GM18498 (cell line): ENCODE data around the gene RASSF4.
A peak's percentile ranks its signal among the peaks of the same experiment; 100 is the strongest.

Experiments
- ATAC-seq: cut with Tn5 transposase; IDR thresholded peaks from one replicate; pipeline ENCODE4 v1.9.1; 2021; ENCODE audit warnings: mild to moderate bottlenecking, moderate library complexity; ENCODE audit not compliant: unreplicated experiment

RASSF4 gene

DNA sequence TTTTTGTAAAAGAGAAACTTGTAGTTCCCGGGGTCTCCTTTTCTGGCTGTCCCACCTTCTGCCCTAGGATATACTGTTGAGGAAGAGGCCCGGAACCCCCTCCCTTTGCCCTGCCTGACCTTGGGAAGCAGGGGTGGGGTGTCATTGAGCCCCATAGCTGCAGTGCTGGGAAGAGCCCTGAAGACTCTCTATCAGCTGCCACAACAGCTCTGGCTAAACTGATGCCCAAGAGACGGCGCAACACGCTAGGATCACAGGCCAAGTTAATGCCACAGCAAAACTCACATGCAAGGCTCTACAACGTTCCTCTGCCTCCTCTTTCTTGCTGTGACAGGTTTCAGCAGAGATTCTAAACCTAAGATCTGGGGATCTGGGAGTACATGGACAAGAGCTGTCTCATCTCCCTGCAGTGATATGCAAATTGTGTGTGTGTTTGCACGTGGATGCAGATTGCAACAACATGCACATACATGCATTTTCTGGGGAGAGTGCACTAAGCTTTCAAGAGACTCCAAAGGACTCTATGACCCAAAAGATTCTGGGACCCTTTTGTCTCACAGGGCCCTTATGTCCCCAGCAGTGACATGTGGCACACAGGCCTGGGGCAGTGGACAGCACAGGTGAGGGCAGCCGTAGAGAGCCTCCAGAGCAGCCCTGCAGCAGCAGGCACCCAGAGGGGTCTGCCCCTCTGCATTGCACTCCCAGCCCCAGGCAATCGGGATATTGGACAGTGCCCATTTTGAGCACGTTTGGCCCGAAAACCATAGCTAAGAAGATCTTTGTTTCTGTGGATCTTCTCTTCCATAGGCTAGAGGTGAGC lies 2.5 kb downstream of the RASSF4 start:
- ATAC-seq = no peak

DNA sequence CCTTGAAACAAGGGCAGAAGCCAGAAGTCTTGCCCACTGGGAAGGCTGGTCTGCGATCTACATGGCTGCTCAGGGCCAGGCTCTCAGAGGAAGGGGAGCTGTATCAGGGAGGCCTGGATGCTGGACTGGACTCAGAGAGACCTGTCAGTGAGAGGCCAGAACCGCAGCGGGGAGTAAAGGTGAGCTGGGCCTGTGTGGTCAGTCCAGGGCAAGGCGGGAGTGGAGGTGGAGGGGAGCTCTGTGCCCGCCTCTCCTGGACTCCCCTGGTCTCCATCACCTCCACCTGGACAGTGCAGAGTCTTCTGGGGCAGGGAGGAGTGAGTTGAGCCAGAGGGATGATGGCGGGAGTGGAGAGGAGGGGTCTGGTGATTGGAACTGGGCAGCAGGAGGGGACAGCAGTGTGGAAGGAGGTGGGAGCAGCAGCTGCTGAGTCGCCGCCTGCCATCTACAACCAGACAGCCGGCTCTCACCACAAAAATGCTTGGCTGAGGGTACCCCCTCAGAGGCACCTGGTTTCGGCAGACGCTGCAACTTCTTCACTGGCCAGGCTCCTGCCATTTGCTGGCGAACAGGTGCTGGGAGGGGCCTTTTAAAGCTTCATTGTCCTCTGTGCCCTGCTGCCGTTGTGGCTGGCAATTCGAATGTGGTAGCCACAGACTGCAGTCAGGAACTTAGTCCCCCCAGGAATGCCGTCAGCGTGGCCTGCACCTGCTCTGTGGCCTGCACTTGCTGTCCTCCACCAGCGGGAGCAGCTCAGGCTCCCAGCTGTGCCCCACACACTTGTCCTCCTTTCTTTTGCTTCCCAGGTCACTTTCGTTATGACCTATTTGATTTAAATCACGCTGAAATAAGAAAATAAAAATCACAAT lies 3.5 kb downstream of the RASSF4 start:
- no peak for ATAC-seq

DNA sequence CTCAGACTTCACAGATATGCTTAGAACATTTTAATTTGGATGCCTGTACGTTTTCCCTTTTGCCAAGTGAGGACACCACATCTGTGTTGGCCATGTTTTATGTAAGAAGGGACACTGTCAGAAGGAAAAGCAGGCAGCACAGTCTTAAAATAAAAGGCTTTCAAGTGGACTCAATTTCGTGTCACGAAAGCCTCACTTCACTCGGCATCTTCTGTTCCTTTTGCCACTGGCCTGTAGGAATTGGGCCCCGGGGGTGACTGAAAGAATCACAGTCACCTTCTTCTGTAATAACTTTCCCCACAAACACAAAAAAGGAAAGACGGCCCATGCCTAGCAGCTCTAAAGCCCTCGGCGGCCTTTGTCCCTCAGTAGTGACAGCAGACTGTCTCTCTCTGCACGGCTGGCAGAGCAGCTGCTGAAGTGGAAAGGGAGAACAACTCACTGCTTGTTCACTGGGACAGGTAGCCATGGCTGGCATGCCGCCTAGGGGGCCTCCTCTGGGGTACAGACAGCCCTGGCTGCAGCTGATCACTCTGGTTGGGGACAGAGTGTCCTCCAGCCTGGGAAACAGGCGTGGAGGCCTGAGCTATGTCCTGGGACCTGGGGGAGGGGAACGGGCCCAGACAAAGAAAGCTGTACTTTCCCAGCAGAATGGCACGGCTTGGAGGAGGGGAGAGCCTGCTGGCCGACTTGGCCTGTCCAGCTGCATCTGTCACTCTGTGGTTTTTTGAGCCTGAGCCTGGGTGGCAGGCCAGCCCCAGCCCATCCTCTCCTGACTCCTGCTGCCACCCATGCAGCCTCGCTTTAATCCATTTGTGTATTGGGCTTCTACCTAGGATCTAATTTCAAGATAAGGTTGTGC lies 4.4 kb downstream of the RASSF4 start:
- no peak for ATAC-seq

DNA sequence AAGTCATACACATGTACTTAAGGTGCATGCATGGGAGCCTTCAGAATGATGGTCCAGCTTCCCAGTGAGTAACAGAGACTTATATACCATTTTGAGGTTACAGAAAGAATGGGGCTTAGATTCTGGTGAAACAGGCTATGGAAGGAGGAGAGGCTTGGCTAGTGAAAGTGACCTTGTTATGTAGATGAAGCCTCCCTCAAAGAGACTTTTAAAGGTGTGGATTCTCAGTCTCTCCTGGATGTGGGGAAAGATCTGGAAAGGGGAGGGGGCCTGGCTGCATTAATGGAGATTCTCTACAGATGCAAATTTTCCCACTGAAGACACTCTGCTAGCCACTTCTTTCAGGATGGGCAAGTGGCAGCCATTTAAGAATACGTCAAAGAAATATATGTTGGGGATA lies 5.5 kb downstream of the RASSF4 start:
- no peak for ATAC-seq

DNA sequence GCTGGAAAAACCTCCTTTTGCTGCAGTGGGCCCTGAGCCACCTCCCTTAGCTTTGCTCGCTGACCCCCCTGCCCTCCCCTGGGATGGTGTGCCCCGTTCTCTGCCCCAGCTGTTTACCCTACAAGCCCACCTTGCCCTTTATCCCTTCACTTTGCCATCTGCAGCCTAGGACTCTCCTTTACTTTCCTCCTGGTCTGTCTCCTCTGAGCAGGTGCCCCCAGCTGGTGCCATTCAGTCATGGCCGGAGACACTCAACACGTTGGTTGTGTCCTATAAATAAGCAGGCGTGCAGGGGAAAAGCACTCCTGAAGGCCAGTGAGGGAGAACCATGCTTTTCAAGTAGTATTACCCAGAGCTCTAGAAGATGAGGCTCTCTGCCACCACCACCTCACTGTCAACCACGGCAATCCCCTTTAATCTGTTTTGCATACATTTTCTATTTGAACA lies 6.1 kb downstream of the RASSF4 start:
- peak; percentile 37 for ATAC-seq

DNA sequence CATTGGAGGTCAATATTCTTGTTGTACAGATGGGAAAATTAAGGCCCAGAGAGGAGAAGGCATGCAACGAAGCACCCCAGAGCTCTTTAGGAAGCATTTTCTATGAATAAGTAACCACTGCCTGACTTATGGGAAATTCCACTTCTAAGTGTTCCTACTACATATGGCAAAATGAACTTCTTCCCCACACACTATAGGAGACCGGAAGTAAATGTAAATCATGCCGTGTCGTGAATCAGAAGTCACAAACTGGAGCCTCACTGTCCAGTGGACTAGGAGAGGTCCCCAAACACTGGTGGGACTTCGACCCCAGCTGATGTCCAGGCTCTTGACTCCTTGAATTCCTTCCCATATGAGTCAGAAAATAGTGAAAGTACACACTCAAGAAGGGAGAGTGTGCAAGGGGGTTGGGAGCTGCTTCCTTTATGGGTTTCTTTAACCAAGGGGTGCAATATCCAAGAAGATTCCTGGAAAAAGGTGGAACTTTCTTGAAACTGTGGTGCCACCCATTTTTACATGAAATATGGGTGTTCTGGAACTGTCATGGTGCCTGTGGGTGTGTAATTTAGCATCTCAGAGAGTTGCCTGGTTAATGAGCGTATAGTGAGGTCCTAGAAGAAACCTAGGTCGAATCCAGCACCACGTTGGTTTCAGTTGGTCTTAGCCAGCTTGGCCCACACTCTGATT lies 6.7 kb downstream of the RASSF4 start:
- peak; percentile 35 for ATAC-seq

DNA sequence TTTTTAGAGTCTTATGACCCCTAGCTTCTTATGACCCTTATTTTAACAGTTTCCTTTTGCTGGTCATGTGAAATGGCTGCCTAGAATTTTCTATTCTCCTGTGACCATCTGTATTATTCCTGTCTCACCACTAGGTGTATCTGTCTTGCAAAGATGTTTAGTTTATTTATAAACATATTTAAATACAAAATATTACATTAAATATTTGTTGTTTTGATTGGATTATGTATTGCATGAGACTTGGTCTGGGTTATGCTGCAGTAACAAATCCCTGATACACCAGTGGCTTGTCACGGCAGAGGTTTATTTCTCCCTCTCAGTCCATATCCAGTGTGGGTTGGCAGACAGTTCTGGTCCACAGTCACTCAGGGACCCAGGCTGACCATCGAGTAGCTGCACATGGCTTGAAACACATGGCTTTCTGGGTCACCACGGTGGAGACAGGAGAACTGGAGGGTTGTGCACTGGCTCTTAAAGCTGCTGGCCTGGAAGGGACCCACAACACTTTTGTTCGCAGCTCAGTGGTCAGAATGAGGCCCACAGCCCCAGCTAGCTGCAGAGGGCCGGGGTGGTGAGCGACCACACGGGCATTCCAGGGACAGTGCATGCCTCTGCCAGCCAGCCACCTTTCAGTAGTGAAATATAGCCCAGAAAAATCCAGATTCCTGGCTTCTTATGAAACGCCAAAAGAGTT lies 7.4 kb downstream of the RASSF4 start:
- ATAC-seq = no peak

DNA sequence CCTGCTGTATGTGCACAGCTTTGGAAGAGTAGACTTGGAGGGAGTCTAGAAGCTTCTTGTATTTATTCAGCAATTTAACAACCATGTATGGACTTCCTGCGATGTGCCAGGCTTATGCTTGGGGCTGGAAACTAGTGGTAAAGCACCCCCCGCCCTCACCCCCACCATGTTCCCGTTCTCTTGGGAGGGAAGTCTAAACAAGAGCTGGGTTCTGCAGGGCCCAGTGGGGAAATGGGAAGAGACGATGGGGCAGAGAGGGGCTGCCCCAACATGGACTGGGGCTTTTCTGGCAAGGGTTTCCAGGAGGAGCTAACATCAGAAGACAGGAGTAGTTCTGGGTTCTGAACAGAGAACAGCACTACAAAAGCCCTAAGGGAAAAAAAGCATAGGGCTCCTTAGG lies 8.0 kb downstream of the RASSF4 start:
- ATAC-seq = no peak

DNA sequence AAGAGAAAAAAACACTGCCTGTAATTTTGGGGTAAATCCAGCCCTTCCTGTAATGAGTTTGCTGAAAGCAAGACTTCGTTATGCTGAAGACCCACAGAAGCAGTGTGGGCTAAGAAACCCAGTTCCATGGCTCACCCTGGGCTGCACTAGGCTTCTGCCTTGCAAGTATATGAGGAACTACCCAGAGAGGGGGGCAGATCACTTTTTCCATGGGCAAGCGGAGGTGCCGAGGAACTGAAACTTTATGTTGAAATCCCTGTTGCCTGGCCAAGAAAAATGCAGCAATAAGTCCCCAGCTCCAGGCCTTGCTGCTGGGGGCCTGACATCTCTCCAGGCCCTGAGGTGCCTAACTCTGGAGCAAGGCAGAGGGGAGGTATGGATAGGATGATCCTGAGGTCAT lies 8.5 kb downstream of the RASSF4 start:
- no peak for ATAC-seq

DNA sequence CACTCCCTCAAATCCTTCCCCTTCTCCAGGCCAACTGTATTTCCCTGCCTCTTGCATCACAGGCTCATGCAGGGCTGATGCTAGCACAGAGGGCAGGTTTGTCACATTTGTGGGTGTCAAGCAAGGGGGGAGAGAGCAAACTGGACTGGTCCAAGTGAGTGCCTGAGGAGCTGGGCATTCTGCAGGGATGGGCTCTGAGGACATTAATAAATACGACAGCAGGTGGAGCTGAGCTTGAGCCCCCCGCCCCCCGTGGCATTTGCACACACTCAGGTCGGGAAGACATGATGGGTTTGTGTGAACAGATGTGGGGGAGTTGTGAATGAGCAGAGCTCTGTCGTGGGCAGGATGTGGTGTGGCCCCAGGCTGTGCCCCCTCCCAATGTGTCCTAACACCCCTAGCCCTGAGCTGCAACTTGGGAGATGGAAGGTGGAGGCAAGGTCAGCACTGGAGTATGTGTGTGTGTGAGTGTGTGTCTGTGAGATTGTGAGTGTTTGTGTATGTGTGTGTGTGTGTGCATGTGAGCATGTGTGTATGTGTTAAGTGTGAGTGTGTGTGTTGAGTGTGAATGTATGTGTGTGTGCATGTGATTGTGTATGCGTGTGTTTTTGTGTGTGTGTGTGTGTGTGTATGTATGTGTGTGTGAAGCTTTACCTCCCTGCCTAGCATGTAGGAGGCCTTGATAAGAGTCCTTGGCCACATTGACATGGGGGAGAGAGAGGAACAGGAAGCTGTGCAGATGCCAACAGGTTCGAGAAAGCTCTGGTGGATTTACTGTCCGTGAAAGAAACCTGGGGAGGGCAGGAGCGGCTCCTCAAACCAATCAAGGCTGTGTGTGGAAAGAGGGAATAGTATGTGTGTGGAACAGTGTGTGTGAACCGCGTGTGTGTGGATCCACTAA lies 9.1 kb downstream of the RASSF4 start:
- ATAC-seq = no peak

DNA sequence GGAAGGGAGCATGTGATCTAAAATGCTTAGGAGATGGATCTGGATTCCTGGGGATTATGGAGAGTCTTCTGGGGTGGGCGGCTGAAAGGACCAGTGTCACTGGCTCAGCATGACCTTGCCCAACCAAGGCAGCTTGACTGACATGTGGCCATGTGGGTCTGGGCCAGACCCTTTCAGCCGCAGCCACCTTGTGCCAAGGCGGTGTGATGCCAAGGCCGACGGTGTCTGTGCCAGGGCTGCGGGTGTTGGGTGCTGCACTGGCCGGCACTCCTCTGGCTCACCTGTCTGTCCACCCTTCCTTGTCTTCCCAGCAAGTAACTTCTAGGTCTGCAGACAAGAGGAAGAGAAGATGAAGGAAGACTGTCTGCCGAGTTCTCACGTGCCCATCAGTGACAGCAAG lies 10.3 kb downstream of the RASSF4 start:
- ATAC-seq = no peak

DNA sequence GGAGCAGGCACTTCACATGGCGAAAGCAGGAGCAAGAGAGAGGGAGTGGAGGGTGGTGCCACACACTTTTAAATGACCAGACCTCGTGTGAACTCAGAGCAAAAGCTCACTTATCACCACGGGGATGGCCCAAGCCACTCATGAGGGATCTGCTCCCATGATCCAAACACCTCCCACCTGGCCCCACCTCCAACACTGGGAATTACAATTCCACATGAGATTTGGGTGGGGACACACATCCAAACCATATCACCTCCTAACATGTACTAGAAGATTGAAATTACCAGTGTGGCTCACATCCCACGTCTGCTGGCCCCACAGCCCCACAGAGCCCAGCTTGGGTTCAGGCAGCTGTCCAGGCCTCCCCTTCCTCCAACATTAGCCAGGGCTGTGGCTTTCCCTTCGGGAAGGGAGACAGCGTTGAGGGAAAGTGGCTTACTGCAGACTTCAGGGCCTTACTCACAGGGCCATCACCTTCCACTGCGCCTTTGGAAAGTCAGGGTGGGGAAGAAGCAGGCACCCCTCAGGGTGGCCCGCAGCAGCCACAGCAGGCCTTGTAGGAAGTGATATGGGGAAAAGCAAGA lies 11.3 kb downstream of the RASSF4 start:
- ATAC-seq = no peak

DNA sequence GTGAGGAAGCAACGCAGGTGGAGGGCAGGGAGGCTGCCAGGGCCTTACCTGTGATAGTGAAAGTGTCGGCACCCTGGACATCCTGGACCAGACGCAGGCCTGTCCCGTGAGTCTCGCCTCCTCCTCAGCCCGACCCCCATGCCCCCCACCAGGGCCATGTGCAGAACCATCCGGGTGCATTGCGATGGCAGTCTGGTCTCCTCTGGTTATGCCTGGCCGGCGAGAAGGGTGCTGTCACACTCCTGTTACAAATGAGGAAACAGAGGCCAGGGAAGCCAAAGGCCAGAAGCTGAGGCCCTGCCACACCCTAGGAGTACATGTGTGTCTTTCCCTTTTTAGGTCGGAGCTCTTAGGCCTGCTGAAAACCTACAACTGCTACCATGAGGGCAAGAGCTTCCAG lies 11.8 kb downstream of the RASSF4 start:
- no peak for ATAC-seq

DNA sequence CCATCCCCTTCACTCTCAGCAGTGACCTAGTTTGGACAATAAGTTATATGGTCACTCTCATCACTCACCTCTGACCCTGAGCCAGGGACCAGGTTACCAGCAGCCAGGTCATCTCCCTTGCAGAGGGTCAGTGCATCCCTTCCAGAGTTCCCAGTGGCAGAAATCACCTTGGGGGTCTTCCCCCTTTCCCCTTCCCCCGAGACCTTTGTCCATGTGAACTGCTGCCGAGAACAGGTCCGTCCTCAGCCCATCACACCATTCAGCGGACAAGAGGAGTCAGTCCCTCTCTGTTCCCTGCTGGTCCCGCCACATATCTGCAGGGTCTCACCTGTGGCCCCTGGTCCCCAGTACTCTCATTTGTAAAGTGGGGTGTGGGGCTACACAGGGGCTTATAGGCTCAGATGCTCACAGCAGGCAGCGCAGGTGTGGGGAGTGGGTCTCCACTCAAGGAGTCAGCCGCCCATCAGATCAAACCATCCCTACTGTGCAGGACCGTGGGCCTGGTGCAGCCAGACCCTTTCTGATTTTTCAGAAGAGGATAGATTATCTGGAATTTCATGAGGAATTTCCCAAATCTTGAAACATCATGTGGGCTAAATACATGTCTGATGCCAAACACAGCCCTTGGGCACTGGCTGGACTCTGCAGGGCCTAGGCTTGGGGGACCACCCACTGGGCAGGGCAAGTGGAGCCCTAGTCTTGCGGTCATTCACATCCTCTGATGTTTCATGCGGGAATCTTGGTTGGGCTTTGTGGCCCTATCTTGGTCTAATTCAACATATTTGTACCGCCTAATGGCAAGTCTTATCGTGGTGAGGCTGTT lies 12.5 kb downstream of the RASSF4 start:
- ATAC-seq = no peak

DNA sequence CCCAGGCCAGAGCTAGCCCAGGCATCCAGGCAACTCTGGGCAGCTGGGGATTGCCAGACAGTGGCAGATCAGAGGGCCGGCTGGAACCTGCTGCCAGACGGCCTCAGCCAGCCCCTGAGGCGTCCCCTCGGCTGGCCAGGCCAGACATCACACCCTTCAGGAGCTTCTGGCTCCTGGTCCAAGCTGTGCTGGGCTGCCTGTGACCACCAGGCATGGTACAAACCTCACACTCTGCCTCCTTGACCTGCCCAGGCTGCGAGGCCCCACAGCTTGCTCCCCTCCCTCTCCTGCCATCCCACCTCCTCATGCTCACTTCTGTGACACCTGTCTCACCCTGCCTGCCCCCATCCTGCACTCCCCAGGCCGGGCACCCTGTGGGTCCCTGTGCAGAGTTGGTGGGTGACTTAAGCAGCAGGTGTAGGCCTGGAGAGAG lies 13.3 kb downstream of the RASSF4 start:
- no peak for ATAC-seq

DNA sequence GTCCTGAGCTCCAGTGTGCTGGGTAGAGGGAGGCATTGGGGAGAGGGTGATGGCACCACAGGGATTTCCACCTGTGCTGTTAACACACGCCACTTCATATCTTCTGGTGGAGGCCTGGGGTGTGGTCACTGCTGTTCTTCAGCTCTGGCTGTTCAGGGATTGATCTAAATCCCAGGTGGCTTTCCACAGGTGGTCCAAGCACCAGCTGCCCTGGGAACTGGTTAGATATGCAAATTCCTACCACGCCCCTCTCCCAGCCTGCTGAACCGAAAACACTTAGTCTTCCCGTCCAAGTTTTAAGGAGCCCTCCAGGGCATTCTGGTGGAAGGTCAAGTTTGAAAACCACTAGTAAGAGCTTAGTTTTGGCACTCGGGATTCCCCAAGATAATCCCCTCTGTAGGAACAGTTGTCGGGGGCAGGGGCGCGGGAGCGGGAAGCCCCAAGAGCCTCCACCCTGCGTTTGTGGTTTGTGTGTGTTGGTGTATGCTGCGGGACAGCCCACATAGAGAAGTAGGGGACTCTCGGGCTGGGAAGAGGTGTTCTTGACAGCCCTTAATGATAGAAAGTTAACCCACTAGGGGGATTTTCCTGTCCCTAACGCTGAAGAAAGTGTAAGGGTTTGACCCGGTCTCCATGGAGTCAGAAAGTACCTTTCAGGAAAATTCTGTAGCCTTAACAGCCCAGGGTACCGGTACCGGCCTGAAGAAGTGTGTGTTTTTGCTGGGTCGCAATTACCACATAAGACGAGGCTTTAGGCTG lies 13.9 kb downstream of the RASSF4 start:
- ATAC-seq = no peak

DNA sequence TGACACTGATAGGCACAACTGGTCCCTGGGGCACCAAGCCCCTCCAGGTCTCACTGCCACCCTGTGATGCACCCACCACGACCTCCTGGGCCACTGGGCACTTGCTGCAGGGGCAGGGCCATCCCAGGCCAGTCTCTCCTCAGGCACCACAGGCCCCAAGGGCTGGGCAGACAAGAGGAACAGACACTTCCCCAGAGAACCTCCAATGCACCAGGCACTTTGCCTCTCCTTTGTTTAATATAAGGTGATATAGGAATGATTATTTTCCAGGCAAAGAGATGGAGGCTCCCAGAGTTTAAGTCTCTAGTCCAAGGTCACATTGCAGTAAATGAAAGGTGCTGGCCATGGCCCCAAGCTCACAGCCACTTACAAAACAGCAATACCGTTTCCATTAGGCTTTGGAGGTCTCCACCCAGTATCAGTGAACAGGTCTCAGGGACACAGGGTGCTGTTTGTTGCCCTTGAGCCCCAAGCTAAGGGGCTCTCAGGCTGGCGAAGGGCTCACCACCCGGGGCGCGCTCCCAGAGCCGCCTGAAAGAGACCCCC lies 14.6 kb downstream of the RASSF4 start:
- no peak for ATAC-seq
